Hepatocyte (in vitro differentiated cells): ENCODE data around the gene SET. TPM values are rescaled to one million over a fixed set of nuclear protein-coding genes. Genes with fewer than 3 reads are reported as not detected.

ENCODE experiments used
- DNase-seq: peaks from one replicate; pipeline ENCODE4 v3.0.0-alpha.2; 2016; ENCODE audit warnings: low spot score
- H2AFZ ChIP-seq: fragments of 200-600 bp; sonication (generic); 2 replicates; pipeline ENCODE4 v1.6.0; 2016; ENCODE audit warnings: antibody characterized with exemption, mild to moderate bottlenecking
- H3K27ac ChIP-seq: fragments of 200-600 bp; sonication (generic); 2 replicates; pipeline ENCODE4 v1.5.1; 2016; ENCODE audit warnings: mild to moderate bottlenecking
- H3K27me3 ChIP-seq: fragments of 200-600 bp; sonication (generic); 2 replicates; pipeline ENCODE4 v1.6.1; 2016
- H3K36me3 ChIP-seq: fragments of 200-600 bp; sonication (generic); replicated peaks from 2 replicates; pipeline ENCODE4 v1.5.1; 2016; ENCODE audit warnings: low read depth; ENCODE audit not compliant: insufficient read depth
- H3K4me1 ChIP-seq: fragments of 200-600 bp; sonication (generic); 2 replicates; pipeline ENCODE4 v1.5.1; 2016; ENCODE audit warnings: mild to moderate bottlenecking, moderate library complexity; ENCODE audit not compliant: insufficient read depth
- H3K4me2 ChIP-seq: fragments of 200-600 bp; sonication (generic); 2 replicates; pipeline ENCODE4 v1.6.0; 2016
- H3K4me3 ChIP-seq: fragments of 200-600 bp; sonication (generic); 2 replicates; pipeline ENCODE4 v1.5.1; 2016; ENCODE audit warnings: mild to moderate bottlenecking
- H3K79me2 ChIP-seq: fragments of 200-600 bp; sonication (generic); 2 replicates; pipeline ENCODE4 v1.6.0; 2017; ENCODE audit warnings: mild to moderate bottlenecking
- H3K9me2 ChIP-seq: fragments of 200-600 bp; sonication (generic); replicated peaks from 2 replicates; pipeline ENCODE4 v1.6.0; 2017; ENCODE audit warnings: mild to moderate bottlenecking; ENCODE audit not compliant: insufficient read depth
- H3K9me3 ChIP-seq: fragments of 200-600 bp; sonication (generic); 2 replicates; pipeline ENCODE4 v1.5.1; 2016; ENCODE audit warnings: low read depth, mild to moderate bottlenecking
- H4K20me1 ChIP-seq: fragments of 200-600 bp; sonication (generic); 2 replicates; pipeline ENCODE4 v1.6.0; 2016; ENCODE audit warnings: mild to moderate bottlenecking; ENCODE audit not compliant: insufficient read depth, poor library complexity, severe bottlenecking
- CTCF ChIP-seq: fragments of 200-600 bp; sonication (generic); IDR thresholded peaks from 2 replicates; pipeline ENCODE4 v1.5.1; 2016; ENCODE audit warnings: antibody characterized with exemption, mild to moderate bottlenecking; ENCODE audit not compliant: poor library complexity
- EZH2 ChIP-seq: fragments of 200-600 bp; sonication (generic); IDR thresholded peaks from 2 replicates; pipeline ENCODE4 v1.6.1; 2016; ENCODE audit warnings: antibody characterized with exemption, mild to moderate bottlenecking, borderline replicate concordance
- EZH2phosphoT487 ChIP-seq: fragments of 200-600 bp; sonication (generic); IDR thresholded peaks from one replicate; pipeline ENCODE4 v1.6.1; 2018; ENCODE audit warnings: antibody characterized with exemption, mild to moderate bottlenecking, low read depth, moderate library complexity; ENCODE audit not compliant: unreplicated experiment, severe bottlenecking
- WGBS: methylation state at CpG from one replicate; pipeline ENCODE4 v1.1.6; 2016; ENCODE audit warnings: low lambda C conversion rate; ENCODE audit errors: missing lambda C conversion rate; 5-methylcytosine and 5-hydroxymethylcytosine counted together
- polyA plus RNA-seq: library from polyadenylated mRNA; unstranded; fragments of >200 nt; fragmentation: Nextera tagmentation; extraction: Ambion mirVana; gene quantifications from 2 replicates; pipeline ENCODE4 v1.2.1, GENCODE V29; 2016
- total RNA-seq: library from RNA; depleted of rRNA; stranded (reverse); fragments of >200 nt; gene quantifications from 2 replicates; pipeline ENCODE4 v1.2.3, GENCODE V29; 2014

SET gene
- total and polyA plus RNA-seq, 2 experiments from 2014 or later: 217 to 416 TPM

- H3K36me3 ChIP-seq: no peaks in the 10 kb centered on the region
- WGBS: 12% methylated on average over 9 of the region's 9 CpGs
- H3K79me2 ChIP-seq: no peaks in the 10 kb centered on the region
- peak overlapping the region; percentile 50 for H3K27ac ChIP-seq
- H2AFZ ChIP-seq: peak overlapping the region; percentile 95
- TF ChIP-seq EZH2phosphoT487 (no peak), CTCF (peak; percentile 77)
- peak overlapping the region; percentile 69 for H3K4me2 ChIP-seq
- H3K9me2 ChIP-seq: no peaks in the 10 kb centered on the region
- no peak overlapping the region for H3K4me3 ChIP-seq
- H3K27me3 ChIP-seq: no peaks in the 10 kb centered on the region
- H3K4me1 ChIP-seq: no peaks in the 10 kb centered on the region
- H4K20me1 ChIP-seq: no peaks in the 10 kb centered on the region
- H3K9me3 ChIP-seq: no peaks in the 10 kb centered on the region
- DNase-seq: peak; percentile 90
These were observed 44.2 kb downstream of the SET start for GRCh38 chr9:128733256-128733655.

GRCh38 chr9:128735373-128735772, 46.4 kb downstream of the SET start:
- whole genome bisulfite sequencing: 85% methylated on average over 2 of the region's 2 CpGs
- Histone ChIP-seq H3K9me2 (no peaks in the 10 kb centered on the region), H3K27me3 (no peaks in the 10 kb centered on the region), H3K79me2 (no peaks in the 10 kb centered on the region), H3K4me2 (no peak overlapping the region), H3K9me3 (no peaks in the 10 kb centered on the region), H3K4me3 (no peak overlapping the region), H3K4me1 (no peaks in the 10 kb centered on the region), H2AFZ (no peak overlapping the region), H3K36me3 (no peaks in the 10 kb centered on the region), H3K27ac (no peak overlapping the region), H4K20me1 (no peaks in the 10 kb centered on the region)
- no peak for TF ChIP-seq EZH2
- TF ChIP-seq CTCF: no peak
- TF ChIP-seq EZH2phosphoT487: no peak
- DNase-seq: no peak

- Histone ChIP-seq H3K27ac (no peak overlapping the region), H2AFZ (no peak overlapping the region), H3K4me2 (no peak overlapping the region), H3K79me2 (no peaks in the 10 kb centered on the region), H3K27me3 (no peaks in the 10 kb centered on the region), H3K9me2 (no peaks in the 10 kb centered on the region), H3K36me3 (no peaks in the 10 kb centered on the region), H3K4me3 (no peak overlapping the region), H4K20me1 (no peaks in the 10 kb centered on the region), H3K9me3 (no peaks in the 10 kb centered on the region), H3K4me1 (no peaks in the 10 kb centered on the region)
- TF ChIP-seq CTCF (no peak), EZH2 (no peak), EZH2phosphoT487 (no peak)
- WGBS: 84% methylated on average over 20 of the region's 20 CpGs
- no peak for DNase-seq
These were observed 53.4 kb downstream of the SET start for GRCh38 chr9:128742401-128742800.

GRCh38 chr9:128743421-128743820, 54.4 kb downstream of the SET start:
- no peak overlapping the region for H3K4me3 ChIP-seq
- H3K9me3 ChIP-seq: no peaks in the 10 kb centered on the region
- H3K27me3 ChIP-seq: no peaks in the 10 kb centered on the region
- no peaks in the 10 kb centered on the region for H3K36me3 ChIP-seq
- H3K27ac ChIP-seq: no peak overlapping the region
- no peak overlapping the region for H2AFZ ChIP-seq
- H3K4me1 ChIP-seq: no peaks in the 10 kb centered on the region
- H3K9me2 ChIP-seq: no peaks in the 10 kb centered on the region
- no peak for TF ChIP-seq CTCF
- no peak for TF ChIP-seq EZH2phosphoT487
- no peak for TF ChIP-seq EZH2
- 95% methylated on average over 1 of the region's 1 CpG for WGBS
- H3K4me2 ChIP-seq: no peak overlapping the region
- H3K79me2 ChIP-seq: no peaks in the 10 kb centered on the region
- no peak for DNase-seq
- no peaks in the 10 kb centered on the region for H4K20me1 ChIP-seq
